GM20431 (cell line): ENCODE data around the gene MOB3A.
"Not testable (repeated sequence)": the region's sequence is repeated elsewhere in the genome, so short reads cannot be mapped to it uniquely, and the experiment has no call there.

Experiments
- in situ Hi-C: fragments of 300-500 bp; cut with MseI, MboI; formaldehyde crosslinking; loops from one replicate; pipeline ENCODE4 v1.15.0; 2020; ENCODE audit warnings: low sequenced_read_pairs; ENCODE audit not compliant: unreplicated experiment

MOB3A gene

DNA sequence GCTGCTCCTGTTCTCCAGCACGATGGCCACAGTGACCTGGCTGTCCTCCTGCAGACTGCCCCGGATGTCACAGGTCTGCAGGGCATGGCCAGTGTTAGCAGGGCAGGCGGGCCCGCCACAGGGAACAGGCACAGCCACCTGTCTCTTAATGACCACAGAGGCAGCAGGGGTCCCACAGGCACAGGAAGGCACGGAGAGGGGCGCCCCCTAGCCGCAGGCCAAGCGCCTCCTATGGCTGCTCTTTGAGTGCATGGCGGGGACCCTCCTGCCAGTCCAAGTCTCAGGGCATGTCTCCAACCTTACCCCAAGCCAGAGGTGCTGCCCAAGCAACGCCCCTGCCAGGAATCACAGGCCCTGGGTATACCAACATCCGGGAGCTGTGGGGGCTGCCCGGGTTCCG lies 14.7 kb upstream of the MOB3A start:
- in situ Hi-C loops = no loop called here

- in situ Hi-C loops = no loop called here
Measured at GRCh38 chr19:2109046-2109864, 13.1 kb upstream of the MOB3A start.

DNA sequence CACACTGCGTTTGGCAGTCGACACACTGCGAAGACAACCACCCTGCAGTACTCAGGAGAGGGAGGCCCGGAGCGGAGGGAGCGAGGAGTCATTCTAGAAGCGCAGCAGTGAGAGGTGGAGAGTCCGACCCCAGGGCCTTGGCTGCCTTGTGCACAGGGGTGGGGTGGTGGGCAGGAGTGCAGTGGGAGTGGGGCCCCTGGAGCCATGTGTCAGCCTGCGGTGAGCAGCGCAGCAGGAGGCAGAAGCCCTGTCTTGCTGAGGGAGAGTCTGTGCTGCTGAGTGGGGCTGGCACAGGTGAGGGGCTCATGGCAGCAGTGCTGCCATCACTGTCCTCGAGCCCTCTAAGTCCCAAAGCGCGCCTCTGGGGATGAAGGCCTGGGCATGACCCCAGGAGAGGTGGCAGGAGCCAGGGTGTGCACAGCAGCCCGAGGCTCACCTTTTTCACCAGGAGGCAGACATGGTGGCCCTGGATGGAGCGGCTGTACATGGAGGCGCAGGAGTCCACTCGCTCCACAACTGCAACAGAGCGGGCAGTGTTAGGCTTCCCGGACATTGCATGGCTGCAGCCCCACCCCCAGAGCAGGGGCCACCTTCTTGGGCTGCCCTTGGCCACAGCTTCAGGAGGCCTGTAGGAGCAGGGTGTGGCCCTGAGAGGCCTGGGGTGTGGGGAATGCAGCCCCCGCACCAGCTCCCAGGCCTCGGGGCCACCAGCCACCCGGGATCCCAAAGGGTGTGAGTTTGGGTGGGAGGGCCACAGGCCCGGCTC lies 12.3 kb upstream of the MOB3A start:
- in situ Hi-C loops = no loop called here

GRCh38 chr19:2103045-2103707 lies 7.0 kb upstream of the MOB3A start:
- in situ Hi-C loops = no loop called here

GRCh38 chr19:2101417-2102335 lies 5.5 kb upstream of the MOB3A start:
- in situ Hi-C loops = no loop called here

DNA sequence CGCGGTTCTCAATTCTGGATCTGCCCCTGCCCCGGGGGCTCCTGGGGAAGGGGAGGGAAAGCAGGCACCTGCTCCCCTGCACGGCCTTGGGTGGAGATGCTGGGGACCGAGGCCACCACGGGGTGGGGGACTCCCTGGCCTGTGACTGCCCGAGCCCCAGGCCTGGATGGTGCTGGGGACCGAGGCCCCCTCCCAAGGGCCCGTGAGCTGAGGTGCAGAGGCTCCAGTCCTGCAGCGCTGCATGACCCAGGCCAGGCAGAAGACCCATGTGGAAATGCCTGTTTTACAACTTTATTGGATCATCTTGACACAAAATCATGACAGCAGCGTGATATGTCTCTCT lies 4.6 kb upstream of the MOB3A start:
- in situ Hi-C loops = no loop called here

DNA sequence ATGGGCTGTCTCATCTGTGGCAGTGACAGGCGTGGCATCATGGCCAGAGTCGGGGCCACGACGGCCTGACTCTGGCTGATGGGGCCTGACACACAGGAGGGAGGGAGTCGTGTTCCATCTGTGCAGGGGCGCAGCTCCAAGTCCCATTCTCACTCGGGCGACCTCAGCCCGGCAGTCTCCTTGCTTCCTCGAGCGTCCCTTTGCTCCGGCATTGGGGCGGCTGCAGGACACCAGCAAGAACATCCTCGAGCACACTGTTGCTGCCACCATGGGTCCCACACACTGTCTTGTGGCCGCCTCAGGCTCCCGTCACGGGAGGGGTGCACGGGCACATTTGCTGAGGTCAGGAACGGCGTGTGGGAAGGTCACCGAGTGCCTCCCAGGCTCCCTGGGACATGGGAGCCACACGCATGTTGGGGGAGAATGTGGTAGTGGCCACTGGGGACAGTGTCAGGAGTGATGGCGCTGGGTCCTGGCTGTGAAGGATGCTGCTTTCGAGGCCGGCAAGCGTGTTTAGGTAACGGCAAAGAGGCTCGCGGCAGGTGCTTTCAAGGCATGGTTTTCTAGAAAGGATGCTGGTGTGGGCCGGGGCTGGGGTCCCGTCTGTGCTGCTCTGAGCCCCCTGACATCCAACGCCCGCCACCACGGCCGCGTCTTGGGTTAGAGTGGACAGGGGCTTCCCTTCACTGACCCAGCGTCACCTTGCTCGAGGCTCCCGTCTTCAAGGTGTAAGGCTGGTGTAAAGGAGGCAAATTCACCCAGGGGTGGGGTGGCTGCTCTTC lies 4.0 kb upstream of the MOB3A start:
- in situ Hi-C loops = no loop called here

DNA sequence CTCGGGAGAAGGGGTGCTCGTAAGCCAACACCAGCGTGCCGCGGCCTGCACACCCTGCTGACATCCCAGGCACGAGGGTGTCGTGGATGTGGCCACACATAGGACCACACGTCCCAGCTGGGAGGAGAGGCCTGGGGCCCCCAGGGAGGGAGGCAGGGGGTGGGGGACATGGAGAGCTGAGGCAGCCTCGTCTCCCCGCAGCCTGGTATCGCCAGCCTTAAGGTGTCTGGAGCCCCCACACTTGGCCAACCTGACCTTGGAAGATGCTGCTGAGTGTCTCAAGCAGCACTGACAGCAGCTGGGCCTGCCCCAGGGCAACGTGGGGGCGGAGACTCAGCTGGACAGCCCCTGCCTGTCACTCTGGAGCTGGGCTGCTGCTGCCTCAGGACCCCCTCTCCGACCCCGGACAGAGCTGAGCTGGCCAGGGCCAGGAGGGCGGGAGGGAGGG lies 3.0 kb upstream of the MOB3A start:
- in situ Hi-C loops = no loop called here

DNA sequence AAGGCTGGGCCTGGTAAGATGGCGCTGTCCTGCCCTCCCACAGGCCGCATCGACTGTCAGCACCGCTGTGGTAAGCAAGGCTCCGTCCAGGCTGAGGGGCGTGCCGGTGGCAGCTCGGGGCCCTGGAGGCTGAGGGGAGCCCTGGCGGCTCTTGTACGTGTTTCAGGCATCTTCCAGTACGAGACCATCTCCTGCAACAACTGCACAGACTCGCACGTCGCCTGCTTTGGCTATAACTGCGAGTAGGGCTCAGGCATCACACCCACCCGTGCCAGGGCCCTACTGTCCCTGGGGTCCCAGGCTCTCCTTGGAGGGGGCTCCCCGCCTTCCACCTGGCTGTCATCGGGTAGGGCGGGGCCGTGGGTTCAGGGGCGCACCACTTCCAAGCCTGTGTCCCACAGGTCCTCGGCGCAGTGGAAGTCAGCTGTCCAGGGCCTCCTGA lies 1.8 kb upstream of the MOB3A start:
- in situ Hi-C loops = no loop called here

GRCh38 chr19:2097203-2097885 lies 1.2 kb upstream of the MOB3A start:
- in situ Hi-C loops = no loop called here

DNA sequence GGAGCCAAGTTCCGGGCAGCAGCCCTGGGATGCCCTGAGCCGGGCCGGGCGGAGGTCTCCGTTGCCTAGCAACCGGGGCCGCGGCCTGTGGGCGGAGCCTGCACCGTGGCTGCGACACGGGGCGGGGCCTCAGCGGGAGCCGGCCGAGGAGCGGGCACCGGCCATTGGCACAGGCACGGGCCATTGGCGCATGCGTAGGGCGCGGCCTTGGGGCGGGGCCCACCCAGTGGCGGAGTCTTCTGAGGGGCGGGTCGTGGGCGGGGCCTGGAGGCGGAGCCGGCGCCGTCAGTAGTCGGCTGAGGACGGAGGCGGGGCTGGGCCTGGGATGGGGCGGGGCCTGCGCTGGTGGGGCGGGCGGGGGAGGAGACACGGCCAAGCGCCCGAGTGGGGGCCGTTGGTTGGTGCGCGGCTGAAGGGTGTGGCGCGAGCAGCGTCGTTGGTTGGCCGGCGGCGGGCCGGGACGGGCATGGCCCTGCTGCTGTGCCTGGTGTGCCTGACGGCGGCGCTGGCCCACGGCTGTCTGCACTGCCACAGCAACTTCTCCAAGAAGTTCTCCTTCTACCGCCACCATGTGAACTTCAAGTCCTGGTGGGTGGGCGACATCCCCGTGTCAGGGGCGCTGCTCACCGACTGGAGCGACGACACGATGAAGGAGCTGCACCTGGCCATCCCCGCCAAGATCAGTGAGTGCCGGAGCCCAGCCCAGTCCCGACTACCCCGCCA lies 515 bp upstream of the MOB3A start, which contains the start of gene IZUMO4:
Gene IZUMO4, plus strand, starts transcription at position 436 of the 723 bp plus-strand sequence. Its CDS starts 31 bp downstream, at position 467.
- in situ Hi-C loops = no loop called here

GRCh38 chr19:2091926-2092525 lies 4.1 kb downstream of the MOB3A start:
- in situ Hi-C loops = not testable (repeated sequence)

GRCh38 chr19:2089727-2090053 lies 6.4 kb downstream of the MOB3A start:
- in situ Hi-C loops = no loop called here

DNA sequence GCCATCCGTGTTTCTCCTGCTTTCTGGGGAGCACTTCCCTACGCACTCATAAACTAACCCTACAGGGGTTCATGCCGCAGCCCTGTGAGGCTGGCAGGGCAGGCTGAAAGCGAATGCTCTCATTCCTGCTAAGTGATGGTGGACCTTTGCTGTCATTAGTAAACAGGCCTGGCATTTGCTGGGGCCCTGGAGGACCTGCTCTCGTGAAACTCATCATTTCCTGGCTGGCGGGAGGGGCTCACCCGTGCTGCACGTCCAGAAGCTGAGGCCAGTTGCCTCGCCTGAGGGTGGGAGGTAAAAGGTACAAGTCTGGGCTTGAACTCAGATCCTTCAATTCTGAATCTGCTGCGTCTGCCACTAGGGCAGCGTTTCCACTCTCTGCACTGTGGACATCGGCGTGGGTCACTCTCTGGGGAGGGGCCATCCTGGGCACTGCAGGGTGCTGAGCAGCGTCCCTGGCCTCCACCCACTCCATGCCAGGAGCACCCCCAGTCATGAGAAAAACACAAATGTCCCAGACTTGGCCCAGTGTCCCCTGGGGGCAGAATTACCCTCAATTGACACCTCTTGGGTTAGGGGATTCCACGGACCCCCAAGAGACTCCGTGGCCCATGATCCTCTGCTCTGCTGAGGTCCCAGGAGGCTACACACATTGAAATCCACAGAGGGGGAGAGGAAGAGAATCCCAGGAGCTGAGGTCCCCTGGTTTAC lies 7.0 kb downstream of the MOB3A start:
- in situ Hi-C loops = no loop called here

DNA sequence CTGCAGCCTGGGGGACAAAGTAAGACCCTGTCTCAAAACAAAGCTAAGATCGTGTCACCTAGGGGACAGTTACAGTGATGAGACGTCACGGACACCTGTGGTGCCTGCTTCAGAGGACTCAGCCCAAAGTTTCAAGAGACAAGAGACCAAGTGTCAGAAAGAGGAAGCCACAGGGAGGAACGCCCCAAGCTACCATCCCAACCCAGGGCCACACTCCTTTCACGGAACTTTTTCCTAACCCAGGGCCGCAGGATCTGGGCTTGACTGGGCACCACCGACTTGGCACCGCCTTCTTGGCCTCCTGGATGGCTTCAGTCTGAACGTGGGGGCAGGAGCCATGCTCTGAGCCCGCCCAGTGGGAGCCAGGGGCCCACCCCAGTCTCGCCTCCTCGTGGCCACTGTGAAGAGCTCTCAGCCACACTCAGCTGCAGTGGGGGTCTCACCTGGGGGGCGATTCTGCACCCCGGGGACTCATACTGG lies 8.5 kb downstream of the MOB3A start:
- in situ Hi-C loops = no loop called here

GRCh38 chr19:2086695-2087620 lies 9.2 kb downstream of the MOB3A start:
- in situ Hi-C loops = not testable (repeated sequence)
